ENCODE results near the gene STRA6. TPM values are rescaled to one million over a fixed set of nuclear protein-coding genes. Genes with fewer than 3 reads are reported as not detected.

STRA6 gene
- total RNA-seq, 2 experiments from 2014 or later = not detected

- CTCF ChIA-PET (ENCODE audit: unreplicated experiment) = no interaction called here
- no TSS peak for BruUV-seq (replicated peaks)
- no peak overlapping the region for H3K4me2 ChIP-seq (ENCODE audit: low read length)
Observed at GRCh38 chr15:74182131-74182530, 20.5 kb downstream of the STRA6 start.

GRCh38 chr15:74180881-74181602 lies 21.5 kb downstream of the STRA6 start:
- TF ChIP-seq EZH2phosphoT487 (IDR thresholded peaks at IDR 0.05; ENCODE audit: borderline replicate concordance, low read depth, low read length) (no peak), CTCF (conservative IDR thresholded peaks at IDR 0.05; ENCODE audit: low read length) (no peak)
- Histone ChIP-seq H3K9me3 (ENCODE audit: low read length) (no peaks in the 10 kb centered on the region), H3K79me2 (ENCODE audit: insufficient read depth, low read depth, low read length) (no peaks in the 10 kb centered on the region), H3K4me1 (ENCODE audit: insufficient read depth, low read length, poor library complexity, severe bottlenecking) (no peaks in the 10 kb centered on the region), H3K9me2 (ENCODE audit: insufficient read depth, low read length) (no peaks in the 10 kb centered on the region), H3K4me3 (ENCODE audit: low read depth, low read length, poor library complexity, severe bottlenecking) (no peak overlapping the region), H3K4me2 (ENCODE audit: low read length) (no peak overlapping the region), H4K20me1 (ENCODE audit: insufficient read depth, low read length) (no peaks in the 10 kb centered on the region), H3K27ac (ENCODE audit: low read depth, low read length, poor library complexity, severe bottlenecking) (no peak overlapping the region), H3K36me3 (ENCODE audit: insufficient read depth, low read length) (no peaks in the 10 kb centered on the region), H2AFZ (ENCODE audit: low read length) (no peak overlapping the region)
- DNase-seq (ENCODE audit: low spot score) = no peak
- intact Hi-C loops (cut with micrococcal nuclease; ENCODE audit: unreplicated experiment) = no loop called here
- ChIA-PET POLR2A (no interaction called here), CTCF (ENCODE audit: unreplicated experiment) (no interaction called here)
- no TSS peak for BruUV-seq (replicated peaks)

More at GRCh38 chr15:74182131-74182530, 20.5 kb downstream of the STRA6 start:
- Histone ChIP-seq H3K27ac (ENCODE audit: low read depth, low read length, poor library complexity, severe bottlenecking) (no peak overlapping the region), H3K9me2 (ENCODE audit: insufficient read depth, low read length) (no peaks in the 10 kb centered on the region), H3K79me2 (ENCODE audit: insufficient read depth, low read depth, low read length) (no peaks in the 10 kb centered on the region), H2AFZ (ENCODE audit: low read length) (no peak overlapping the region), H3K36me3 (ENCODE audit: insufficient read depth, low read length) (no peaks in the 10 kb centered on the region), H3K4me3 (ENCODE audit: low read depth, low read length, poor library complexity, severe bottlenecking) (no peak overlapping the region), H3K4me1 (ENCODE audit: insufficient read depth, low read length, poor library complexity, severe bottlenecking) (no peaks in the 10 kb centered on the region), H4K20me1 (ENCODE audit: insufficient read depth, low read length) (no peaks in the 10 kb centered on the region), H3K9me3 (ENCODE audit: low read length) (no peaks in the 10 kb centered on the region)
- intact Hi-C loops (cut with micrococcal nuclease; ENCODE audit: unreplicated experiment) = no loop called here
- POLR2A ChIA-PET = no interaction called here
- DNase-seq (ENCODE audit: low spot score) = no peak
- no peak for TF ChIP-seq CTCF (conservative IDR thresholded peaks at IDR 0.05; ENCODE audit: low read length)
- TF ChIP-seq EZH2phosphoT487 (IDR thresholded peaks at IDR 0.05; ENCODE audit: borderline replicate concordance, low read depth, low read length) = no peak

Data from OCI-LY7 (cell line).